GM21526 (cell line): ENCODE results near the gene CHMP4B.

Experiments used
- ATAC-seq: cut with Tn5 transposase; IDR thresholded peaks from one replicate; pipeline ENCODE4 v1.9.1; 2021; ENCODE audit warnings: moderate library complexity; ENCODE audit not compliant: unreplicated experiment, low FRiP score

CHMP4B gene

DNA sequence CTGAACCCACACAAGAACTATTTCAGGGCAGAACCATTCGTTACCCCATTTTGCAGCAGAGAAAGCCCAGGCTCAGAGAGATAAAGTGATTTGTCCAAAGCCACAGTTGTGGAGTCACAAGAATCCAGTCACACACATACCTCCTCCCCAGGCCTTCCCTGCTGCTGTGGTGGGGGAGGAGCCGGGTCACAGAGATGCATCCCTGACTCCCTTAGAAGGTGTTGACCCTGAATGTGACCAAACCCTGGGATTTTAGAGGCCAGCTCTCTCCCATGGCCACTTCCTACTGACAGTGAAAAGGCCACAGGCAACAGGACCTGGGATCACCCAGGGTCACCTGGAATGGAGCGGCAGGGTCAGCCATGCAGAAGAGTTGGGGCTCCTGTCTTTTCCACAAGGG, 48.6 kb downstream of the CHMP4B start:
- no peak for ATAC-seq

DNA sequence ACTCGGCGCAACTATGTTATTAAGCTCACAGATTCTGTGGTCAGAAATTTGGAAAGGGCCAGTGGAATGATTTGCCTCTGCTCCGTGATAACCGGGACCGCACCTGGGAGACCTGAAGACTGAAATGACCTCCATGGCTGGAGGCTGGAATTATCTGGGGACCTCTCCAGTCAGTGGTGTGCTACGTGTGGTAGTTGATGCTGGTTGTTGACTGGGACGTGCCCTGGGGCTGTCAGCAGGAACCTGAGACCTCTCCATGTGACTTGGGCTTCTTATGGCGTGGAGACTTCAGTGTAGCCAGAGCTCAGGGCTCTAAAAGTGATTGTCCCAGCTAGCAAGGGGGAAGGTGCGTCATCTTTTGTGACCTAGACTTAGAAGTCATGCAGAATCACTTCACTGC, 50.3 kb downstream of the CHMP4B start:
- ATAC-seq: no peak

DNA sequence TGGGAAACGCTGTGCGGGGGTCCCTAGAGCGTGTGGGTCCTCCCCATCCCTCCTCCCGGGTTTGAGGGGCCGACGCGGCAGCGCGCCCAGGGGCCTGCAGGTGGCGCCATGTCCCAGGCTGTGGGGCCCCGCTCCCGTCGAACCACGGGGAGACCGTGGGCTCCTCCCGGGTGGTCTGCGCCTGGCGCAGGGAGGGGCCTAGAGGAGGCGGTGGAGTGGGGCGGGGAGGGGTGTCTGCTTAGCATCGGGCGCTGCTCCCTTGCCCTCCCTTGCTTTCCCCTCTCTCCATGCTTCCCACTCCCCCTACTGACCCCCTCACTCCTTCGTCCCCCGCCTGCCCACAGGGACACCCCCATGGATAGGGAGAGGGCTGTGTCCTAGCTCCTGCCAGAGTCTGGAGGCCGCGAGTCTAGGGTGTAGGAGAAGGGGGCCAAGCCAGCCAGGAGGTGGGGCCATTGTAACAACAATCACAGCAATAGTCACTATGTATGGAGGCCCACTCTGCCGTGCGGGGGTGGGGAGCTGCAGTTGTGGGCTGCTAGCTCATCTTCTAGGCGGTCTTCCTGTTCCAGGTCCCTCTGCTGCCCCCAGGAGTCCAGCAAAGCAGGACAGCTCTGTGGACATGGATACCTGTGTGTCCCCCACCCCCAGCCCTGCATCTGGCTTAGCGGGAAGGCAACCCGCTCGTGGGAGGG, 51.7 kb downstream of the CHMP4B start:
- ATAC-seq: no peak

DNA sequence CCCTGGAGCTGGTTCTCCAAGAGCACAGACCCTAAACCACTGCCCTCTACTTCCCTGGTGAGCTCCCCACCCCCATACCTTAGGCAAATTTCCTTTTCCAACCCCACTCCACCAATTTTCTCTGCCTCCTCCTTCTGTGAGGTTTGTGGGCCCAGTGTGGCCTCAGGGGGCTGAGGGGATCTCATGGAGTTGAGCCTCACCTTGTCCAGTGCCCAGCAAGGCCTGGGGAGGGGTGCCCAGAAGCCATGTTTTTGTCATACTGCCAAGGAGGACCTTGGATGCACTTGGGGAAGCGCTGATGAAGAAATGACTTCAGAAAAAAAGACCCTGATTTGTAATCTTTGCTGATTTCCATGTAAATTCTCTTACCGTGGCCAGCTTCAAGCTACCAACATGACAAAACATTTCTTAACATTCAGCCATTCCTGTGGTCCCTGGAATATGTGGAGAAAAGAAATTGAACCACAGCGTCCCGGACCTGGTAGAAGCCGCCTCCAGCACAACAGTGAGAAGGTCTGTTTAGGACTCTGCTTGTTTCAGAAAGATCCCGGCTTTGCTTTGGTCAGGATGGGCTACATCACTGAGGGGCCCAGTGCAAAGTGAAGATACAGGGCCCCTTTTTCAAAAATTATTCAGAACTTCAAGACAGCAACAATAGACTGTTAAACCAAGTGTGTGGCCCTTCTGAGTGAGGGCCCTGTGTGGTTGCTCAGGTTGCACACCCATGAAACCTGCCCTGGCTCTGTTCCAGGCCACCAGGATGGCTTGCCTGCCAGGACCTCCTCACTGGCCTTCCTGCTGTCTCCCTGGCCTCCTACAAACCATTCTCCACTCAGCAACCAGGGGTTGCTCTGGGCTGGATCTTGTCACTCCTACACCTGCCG, 52.5 kb downstream of the CHMP4B start:
- ATAC-seq: no peak

DNA sequence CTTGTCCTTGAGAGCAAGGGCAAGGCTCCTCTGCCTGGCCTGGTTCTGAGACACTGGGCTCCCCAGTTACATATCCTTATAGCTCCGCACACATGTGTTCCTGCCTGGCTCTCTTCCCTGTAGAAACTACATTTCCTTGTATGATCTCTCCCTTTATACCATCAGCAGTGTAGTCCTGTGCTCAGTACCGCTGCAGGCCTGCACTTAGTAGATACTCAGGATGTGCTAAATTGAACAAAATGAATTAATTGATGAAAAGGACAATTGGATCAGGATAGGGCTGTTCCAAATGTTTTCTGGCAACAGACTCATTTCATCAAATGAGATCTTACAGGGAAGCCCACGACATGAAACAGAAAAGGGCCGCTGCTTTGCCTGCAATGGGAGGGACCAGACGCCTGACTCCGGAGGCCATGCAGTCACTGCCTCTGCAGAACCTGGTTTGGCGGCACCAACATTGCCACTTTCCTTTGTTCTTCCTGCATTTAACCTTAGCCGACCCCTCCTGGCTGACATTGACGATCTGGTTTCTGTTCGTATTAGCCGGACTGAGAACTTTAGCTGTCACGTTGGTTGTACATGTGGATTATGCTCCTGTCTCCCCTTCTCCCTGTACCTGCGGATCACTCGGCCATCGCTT, 53.3 kb downstream of the CHMP4B start:
- no peak for ATAC-seq

DNA sequence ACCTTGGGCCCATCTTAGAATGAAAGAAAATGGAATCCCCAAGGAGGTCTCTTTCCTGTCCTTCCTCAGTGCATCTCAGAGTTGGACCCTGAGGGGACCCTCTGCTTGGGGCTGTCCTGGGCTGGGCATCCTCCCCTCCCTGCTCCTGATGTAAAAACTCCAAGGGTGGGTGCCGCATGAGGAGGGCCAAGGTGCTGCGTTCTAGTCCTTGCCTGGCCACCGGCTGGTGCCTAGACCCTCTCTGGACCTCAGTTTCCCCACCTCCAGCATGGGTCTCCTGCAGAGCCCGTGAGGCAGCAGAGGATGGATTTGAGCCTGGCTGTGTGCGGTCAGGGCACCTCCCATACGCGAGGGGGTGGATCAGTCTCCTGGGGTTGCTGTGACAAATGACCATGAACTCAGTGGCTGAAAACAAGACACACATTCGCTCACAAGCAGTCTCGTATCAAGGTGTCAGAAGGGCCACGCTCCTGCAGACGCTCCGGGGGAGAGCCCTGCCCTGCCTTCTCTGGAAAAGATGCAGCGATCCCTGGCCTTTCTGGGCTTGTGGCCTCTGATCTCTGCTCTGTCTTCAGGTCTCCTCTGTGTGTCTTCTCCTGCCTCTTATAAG, 54.7 kb downstream of the CHMP4B start:
- no peak for ATAC-seq

DNA sequence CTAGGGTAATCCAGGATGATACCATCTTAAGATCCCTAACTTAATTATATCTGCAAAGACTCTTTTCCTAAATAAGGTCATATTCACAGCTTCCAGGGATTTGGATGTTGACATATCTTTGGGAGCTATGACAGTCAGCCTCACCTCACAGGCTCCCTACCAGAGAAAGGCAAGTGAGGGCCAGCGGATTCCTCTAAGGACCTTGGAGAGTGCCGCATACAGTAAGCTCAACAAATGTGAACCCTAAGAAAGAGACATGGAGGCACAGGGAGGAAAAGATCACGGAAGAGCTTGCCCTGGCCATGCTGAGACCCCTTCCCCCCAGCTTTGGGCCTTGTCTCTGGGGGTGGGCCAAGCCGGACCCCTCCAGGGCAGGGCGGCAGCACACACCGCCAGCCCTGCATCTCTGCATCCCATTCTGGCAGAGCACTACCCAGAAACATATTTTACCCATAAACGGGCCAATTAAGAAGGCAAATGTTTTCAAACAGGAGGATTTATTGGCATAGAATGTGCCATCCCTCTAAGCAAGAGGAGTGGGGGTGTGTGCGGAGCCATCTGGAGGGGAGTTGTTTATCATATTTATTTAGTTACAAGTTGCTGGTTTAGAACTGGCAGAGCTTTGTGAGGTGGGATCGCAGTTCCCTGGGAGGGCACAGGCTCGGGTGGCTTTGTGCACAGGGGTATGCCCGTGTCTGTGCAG, 55.4 kb downstream of the CHMP4B start:
- no peak for ATAC-seq

DNA sequence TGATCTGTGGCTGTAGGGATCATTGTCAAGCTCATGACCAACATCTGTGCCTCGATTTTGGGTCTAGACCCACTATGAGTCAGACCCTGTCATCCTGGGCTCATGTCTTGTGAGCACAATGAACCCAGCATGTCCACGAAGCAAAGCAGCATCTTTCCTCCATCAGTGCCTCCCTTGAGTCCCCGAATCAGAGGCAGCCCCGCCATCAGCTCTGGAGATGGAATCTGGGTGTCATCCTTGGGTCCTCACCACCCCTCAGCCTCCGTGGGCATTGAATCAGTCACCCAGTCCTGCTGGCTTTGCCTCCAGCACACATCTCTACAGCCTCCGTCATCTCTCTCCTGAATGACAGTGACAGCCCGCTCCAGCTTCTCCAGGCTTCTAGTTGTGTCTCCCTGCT, 56.9 kb downstream of the CHMP4B start:
- ATAC-seq: no peak

DNA sequence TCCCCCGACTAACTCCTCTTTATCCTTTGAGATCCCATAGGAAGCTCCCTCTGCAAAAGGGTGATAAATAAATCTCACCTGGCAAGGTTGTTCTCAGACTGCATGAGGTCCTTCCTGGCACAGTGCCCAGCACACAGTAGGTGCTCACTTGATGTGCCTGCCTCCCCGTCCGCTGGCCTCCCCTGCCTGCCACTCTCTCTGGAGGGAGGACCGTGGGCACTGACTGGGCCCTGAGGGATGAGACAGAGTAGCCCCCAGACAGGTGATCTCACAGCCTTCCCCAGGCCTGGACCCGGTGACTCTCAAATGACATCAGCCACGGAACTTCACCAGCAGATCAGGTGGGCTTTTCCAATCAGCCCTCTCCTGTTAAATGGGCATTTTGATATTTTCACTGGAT, 57.4 kb downstream of the CHMP4B start:
- no peak for ATAC-seq

DNA sequence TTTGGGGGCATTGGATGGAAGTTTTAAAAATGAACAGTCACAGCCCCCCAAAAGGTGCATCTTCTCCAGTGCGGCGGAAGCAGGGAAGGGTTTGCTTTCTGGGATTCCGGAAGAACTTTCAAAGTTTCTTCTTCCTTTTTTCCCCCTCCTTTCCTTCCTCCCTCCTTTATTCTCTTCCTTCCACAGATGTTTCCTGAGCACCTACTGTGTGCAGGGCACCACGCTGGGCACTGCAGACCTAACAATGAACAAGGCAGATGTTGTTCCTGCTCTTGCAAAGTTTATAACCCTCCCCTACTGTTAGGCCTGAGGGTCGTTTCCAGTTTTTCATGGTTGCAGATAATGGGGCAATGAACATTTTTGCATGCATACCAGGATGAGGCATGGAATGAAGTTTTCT, 58.1 kb downstream of the CHMP4B start:
- no peak for ATAC-seq

DNA sequence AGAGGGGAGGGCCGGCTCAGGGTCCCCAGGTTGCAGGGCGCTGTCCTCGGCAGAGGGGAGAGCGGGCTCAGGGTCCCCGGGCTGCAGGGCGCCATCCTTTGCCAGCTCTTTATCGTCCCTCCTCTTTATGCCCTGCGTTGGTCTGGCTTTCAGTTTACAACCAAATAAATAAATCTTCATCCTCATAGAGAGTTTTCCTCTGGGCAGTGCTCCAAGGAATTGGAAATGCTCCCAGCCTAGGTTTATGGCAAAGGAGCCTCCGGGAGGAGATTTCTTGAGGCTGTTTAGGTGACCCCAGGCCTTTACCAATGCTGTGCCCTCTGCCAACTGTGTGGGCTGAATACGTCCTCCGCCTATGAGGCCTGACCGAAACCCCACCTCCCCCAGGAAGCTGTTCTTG, 60.2 kb downstream of the CHMP4B start:
- ATAC-seq: no peak

DNA sequence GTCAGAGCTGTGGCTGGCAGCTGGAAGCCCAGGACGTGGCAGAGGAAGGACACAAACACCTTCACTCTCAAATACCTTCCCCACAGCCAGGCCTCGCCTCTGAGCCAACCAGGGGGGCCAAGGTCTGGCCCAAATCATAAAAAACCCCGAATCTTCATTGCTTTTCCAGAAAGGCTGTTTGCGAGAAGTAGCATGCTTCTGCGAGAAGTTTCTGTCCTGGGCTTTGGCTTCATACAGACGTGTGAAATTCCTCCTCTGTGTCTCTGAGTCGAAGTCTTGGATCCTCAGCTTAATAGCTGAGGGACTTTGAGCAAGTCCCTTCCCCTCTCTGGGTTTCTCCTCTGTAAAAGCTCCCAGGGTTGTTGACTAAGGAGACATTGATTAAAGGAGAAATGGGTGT, 63.0 kb downstream of the CHMP4B start:
- no peak for ATAC-seq

DNA sequence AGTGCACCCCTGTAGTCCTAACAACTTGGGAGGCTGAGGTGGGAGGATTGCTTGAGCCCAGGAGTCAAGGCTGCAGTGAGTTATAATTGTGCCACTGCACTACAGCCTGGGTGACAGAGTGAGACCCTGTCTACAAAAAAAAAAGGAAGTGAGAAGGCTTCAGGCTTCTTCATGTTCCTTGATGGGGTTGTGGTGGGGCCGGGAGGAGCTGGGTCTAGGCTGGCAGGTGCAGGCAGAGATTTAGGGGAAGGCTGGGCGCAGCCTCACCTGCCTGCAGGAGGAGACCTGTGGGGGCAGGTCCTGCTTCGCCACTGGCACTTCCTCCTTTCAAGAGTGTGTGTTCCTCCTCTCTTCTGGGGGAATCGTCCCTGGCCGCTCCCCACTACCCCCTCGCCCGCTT, 63.9 kb downstream of the CHMP4B start:
- ATAC-seq: no peak

DNA sequence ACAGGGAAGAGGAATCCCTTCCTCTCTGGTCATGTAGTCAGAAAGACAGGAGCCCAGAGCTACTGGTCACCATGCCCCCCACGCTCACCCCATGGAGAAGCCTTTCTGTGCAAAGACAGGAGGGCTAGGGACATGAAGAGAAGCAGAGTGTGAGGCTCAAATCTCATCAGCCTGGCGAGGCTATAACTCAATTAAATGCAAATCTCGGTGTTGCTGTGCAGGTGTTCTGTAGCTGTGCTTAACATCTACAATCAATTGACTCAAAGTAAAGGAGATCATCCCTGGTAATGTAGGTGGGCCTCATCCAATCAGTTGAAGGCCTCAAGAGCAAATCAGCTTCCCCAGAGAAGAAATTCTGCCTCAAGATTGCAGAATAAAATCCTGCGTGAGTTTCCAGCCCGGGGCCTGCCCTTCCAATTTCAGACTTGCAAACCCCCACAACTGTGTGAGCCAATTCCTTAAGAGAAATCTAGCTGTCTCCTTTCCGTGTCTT, 64.4 kb downstream of the CHMP4B start:
- ATAC-seq: no peak

DNA sequence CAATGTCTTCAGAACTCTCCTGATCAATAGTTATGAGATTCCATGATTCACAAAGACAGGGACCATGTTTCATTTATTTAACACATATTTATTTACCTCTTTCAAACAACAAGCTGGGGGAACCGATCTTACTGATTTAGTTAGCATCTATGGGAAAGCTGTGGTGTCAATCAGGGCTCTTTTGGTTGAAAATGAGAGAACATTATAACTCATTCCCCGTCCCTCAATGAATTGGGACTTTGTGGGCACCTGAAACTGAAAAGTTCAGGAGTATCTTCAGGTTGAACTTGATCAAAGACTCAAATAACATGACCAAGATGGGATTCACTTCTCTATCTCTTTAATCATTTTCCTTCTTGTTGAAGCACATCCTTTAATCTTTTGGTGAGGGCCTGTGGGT, 67.4 kb downstream of the CHMP4B start:
- ATAC-seq: no peak

DNA sequence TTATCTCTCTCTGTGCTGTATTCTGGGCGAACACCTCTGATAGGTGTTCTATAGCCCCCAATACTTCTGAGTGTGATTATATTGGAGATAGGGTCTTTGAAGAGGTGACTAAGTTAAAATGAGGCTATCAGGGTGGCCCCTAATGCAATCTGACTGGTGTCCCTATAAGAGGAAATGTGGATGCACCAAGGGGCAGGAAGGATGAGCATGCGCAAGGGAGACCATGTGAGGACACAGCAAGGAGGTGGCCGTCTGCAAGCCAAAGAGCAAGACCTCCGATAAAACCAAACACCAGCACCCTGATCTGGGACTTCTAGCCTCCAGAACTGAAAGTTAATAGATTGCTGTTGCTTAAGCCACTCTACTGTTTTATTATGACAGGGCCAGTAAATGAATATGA, 69.2 kb downstream of the CHMP4B start:
- no peak for ATAC-seq

DNA sequence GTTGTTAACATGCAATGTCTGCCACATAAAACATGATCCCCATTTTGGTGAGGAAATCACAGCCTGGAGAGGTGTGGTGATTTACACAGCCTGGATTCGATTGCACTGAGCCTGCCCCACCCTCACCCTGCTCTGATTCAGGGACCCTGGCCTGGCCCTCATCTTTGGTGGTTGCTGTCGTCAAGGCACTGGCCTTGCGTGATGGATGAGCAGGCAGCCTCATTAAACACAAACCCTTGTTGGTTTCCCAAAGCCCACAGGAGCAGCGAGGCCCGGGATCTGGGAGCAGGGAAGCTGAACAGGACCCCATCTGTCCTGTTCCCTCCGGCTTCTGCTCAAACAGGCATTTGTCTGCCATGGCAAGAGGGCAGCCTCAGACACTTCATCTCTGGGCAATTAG, 70.8 kb downstream of the CHMP4B start:
- ATAC-seq: no peak

DNA sequence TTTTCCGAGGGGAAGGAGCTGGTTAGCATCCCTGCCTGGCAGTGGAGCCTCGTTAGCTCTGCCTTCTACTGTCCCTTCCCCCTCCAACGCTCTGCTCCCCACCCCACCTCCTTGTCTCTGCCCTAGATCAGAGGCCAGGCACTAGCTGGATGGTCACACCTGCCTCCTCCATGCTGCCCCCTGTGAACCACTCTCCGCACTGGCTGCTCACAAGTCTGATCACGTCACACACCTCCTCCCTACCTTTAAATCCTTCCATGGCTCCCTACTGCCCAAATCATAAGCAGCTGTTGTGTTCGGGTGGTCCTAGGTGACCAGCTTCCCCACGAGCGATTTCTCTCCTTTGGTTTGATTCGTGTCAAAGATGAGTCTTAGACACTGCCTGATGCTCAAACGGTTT, 71.3 kb downstream of the CHMP4B start:
- ATAC-seq: no peak

DNA sequence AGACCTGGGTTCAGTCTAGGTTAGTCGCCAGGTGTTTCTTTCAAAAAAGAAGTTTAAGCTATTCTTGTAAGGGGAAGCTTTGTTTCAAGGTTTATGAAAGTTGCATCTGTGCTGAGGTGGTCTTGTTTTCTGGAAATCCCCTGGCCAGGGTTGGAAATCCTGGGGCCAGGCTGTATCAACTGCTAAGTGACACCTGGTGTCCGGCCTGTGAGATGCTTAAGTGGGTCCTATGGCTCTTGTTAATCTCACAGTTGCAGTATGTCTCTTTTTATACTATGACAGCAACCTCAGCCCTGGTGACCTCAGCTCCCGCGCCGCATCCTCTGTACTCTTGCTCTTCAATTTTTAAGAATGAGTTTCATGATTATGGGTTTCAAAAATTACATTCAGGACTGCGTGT, 72.0 kb downstream of the CHMP4B start:
- ATAC-seq: peak; percentile 71

DNA sequence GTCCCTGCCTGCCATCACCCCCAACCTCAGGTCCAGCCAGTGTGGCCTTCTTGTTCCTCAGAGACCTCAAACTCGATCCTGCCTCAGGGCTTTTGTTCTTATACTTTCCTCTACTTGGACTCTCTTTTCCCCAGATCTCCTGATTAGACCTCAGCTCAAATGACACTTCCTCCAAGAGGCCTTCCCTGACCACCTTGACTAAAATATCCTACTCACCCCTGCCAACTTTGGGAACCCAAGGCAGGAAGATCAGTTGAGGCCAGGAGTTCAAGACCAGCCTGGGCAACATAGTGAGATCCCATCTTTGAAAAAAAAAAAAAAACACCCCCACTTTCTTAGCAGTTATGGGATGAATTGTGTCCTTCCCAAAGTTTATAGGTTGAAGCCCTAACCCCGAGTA, 73.5 kb downstream of the CHMP4B start:
- no peak for ATAC-seq
